ENCODE measurements around the gene TECPR2.

- no peak for TF ChIP-seq EZH2 (IDR thresholded peaks at IDR 0.05)
- TF ChIP-seq CTCF (IDR thresholded peaks at IDR 0.05) = no peak
Observed at GRCh38 chr14:102352213-102352612, 10.5 kb upstream of the TECPR2 start.

Measured in neural progenitor cell (in vitro differentiated cells).